Osteoblast (primary cell): ENCODE results near the gene TRAF1. TPM values are rescaled to one million over a fixed set of nuclear protein-coding genes. Genes with fewer than 3 reads are reported as not detected.

Experiments
- DNase-seq: peaks from one replicate; pipeline ENCODE4 v3.0.0; 2011; ENCODE audit warnings: low spot score, mixed read lengths; ENCODE audit not compliant: insufficient read length; ENCODE audit errors: missing footprints
- H2AFZ ChIP-seq: 2 replicates; pipeline ENCODE4 v1.6.0; 2011; ENCODE audit warnings: mild to moderate bottlenecking, low read length
- H3K27ac ChIP-seq: 2 replicates; pipeline ENCODE4 v1.5.1; 2011; ENCODE audit warnings: mild to moderate bottlenecking, low read depth, low read length, moderate library complexity
- H3K27me3 ChIP-seq: 2 replicates; pipeline ENCODE4 v1.6.0; 2012; ENCODE audit warnings: mild to moderate bottlenecking, control low read depth, inconsistent platforms, low read length, moderate library complexity; ENCODE audit not compliant: insufficient read depth
- H3K36me3 ChIP-seq: 2 replicates; pipeline ENCODE4 v1.5.1; 2011; ENCODE audit warnings: mild to moderate bottlenecking, low read length, control low read depth, moderate library complexity; ENCODE audit not compliant: insufficient read depth
- H3K4me1 ChIP-seq: 2 replicates; pipeline ENCODE4 v1.5.1; 2011; ENCODE audit warnings: mild to moderate bottlenecking, low read length, control low read depth, moderate library complexity; ENCODE audit not compliant: insufficient read depth
- H3K4me2 ChIP-seq: 2 replicates; pipeline ENCODE4 v1.6.0; 2011; ENCODE audit warnings: mild to moderate bottlenecking, low read length; ENCODE audit not compliant: insufficient read depth
- H3K4me3 ChIP-seq: fragments of 200-600 bp; sonication (generic); 3 replicates; pipeline ENCODE4 v1.5.1; 2012; ENCODE audit warnings: mild to moderate bottlenecking, low read length, inconsistent platforms; ENCODE audit not compliant: insufficient read depth
- H3K79me2 ChIP-seq: 2 replicates; pipeline ENCODE4 v1.6.0; 2012; ENCODE audit warnings: mild to moderate bottlenecking, low read length, control low read depth, inconsistent platforms; ENCODE audit not compliant: insufficient read depth
- H3K9me3 ChIP-seq: 2 replicates; pipeline ENCODE4 v1.5.1; 2011; ENCODE audit warnings: low read depth, low read length, control low read depth
- H4K20me1 ChIP-seq: 2 replicates; pipeline ENCODE4 v1.6.0; 2012; ENCODE audit warnings: mild to moderate bottlenecking, low read length, control low read depth; ENCODE audit not compliant: insufficient read depth
- total RNA-seq: library from RNA; depleted of rRNA; stranded (reverse); fragments of >200 nt; gene quantifications from 2 replicates; pipeline ENCODE4 v1.2.3, GENCODE V29; 2012
- TF ChIP-seq, protein P1 (sequence below): IDR thresholded peaks from 2 replicates; pipeline ENCODE4 v1.5.1; 2011; ENCODE audit warnings: mild to moderate bottlenecking, low read depth, low read length, moderate library complexity; ENCODE audit errors: extremely low read depth

The TRAF1 gene
- total RNA-seq, 1 donor, result 1.8 TPM

DNA sequence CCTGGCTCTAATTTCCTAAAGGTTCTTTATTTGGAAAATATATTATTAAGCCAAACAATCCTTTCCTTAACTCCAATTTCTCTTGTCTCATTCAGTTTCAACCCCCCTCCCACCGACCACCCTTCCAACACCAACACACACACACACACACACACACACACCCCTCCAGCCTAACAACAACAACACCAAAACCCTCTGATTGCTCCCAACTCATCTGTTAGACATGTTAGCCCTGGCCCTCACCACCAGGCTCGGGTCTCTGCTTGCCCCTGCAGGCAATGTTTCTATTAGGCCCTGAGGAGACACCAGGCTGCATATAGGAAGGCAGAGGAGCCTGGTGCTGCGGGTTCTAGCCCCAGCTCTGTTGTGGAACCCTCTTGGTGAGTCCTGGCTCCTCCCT is 18.4 kb upstream of the TRAF1 start:
- Histone ChIP-seq H3K79me2 (no peaks in the 10 kb centered on the region), H3K4me1 (peaks cover 31% of the 10 kb centered on the region), H3K36me3 (no peaks in the 10 kb centered on the region), H3K4me3 (no peak overlapping the region), H3K27me3 (no peaks in the 10 kb centered on the region), H2AFZ (peak overlapping the region; percentile 19), H3K9me3 (no peaks in the 10 kb centered on the region), H3K27ac (no peak overlapping the region), H4K20me1 (no peaks in the 10 kb centered on the region), H3K4me2 (no peak overlapping the region)
- TF ChIP-seq, protein P1, sequence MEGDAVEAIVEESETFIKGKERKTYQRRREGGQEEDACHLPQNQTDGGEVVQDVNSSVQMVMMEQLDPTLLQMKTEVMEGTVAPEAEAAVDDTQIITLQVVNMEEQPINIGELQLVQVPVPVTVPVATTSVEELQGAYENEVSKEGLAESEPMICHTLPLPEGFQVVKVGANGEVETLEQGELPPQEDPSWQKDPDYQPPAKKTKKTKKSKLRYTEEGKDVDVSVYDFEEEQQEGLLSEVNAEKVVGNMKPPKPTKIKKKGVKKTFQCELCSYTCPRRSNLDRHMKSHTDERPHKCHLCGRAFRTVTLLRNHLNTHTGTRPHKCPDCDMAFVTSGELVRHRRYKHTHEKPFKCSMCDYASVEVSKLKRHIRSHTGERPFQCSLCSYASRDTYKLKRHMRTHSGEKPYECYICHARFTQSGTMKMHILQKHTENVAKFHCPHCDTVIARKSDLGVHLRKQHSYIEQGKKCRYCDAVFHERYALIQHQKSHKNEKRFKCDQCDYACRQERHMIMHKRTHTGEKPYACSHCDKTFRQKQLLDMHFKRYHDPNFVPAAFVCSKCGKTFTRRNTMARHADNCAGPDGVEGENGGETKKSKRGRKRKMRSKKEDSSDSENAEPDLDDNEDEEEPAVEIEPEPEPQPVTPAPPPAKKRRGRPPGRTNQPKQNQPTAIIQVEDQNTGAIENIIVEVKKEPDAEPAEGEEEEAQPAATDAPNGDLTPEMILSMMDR, result no peak
- no peak for DNase-seq

DNA sequence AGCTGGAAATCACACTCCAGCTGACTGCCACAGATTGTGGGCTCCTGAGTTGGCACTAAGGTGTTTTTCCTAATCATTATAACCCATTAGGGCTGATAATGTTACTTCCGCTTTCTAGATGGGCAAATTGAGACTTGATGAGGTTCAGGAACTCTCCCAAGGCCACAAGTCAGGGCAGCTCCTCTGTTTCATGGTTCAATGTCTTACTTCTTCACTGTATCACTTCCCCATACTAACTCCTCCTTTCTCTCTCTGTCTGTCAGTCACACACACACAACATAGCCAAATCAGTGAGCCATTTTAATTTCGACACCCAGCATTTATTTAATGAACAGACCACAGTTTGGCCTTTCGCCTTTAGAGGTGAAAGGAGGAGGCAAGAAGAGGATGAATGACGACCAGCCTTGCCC is 17.8 kb upstream of the TRAF1 start:
- peaks cover 31% of the 10 kb centered on the region for H3K4me1 ChIP-seq
- H3K79me2 ChIP-seq, result no peaks in the 10 kb centered on the region
- H3K36me3 ChIP-seq, result no peaks in the 10 kb centered on the region
- no peaks in the 10 kb centered on the region for H4K20me1 ChIP-seq
- H3K4me3 ChIP-seq, result no peak overlapping the region
- no peaks in the 10 kb centered on the region for H3K9me3 ChIP-seq
- H3K4me2 ChIP-seq, result no peak overlapping the region
- H2AFZ ChIP-seq, result no peak overlapping the region
- H3K27me3 ChIP-seq, result no peaks in the 10 kb centered on the region
- DNase-seq, result no peak
- H3K27ac ChIP-seq, result no peak overlapping the region
- TF ChIP-seq, protein P1, result no peak

DNA sequence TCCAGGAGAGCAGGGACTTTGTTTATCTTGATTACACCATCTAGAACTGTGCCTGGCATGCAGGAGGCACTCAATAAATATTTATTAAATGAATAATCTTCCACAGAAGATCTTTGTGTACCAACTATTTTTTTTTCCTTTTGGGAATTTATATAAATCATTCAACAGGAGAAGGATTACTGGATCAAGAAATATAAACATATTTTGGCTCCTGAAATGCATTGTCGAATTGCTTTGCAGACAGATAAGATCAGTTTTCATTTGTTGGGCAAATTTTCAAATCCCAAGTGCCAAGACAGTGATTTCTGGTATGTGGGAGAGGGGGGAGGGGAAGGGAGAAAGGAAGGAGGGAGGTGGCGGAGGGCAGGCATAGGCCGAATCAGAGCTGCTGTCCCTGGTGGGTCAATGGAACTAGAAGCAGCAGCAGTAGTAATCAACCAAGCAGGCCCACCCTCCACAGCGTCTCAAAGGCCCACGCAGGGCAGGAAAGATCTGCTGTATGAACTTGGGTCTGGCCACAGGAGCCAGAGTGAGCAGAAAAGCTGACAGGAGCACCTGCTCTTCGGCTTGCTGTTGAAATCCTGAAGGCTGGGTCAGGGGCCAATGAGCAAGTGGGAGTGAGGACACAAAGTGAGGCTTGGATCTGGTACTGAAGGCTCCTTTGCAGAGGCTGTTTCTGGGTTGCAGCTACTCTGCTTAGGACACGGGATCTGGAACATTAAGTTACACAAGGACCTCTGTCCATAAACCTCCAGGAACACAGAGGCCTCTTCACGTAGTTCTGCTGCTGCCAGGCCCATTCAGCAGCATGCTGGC is 15.8 kb upstream of the TRAF1 start:
- H3K4me2 ChIP-seq, result no peak overlapping the region
- no peak for DNase-seq
- H3K4me1 ChIP-seq, result peaks cover 41% of the 10 kb centered on the region
- no peaks in the 10 kb centered on the region for H4K20me1 ChIP-seq
- no peaks in the 10 kb centered on the region for H3K27me3 ChIP-seq
- H3K36me3 ChIP-seq, result no peaks in the 10 kb centered on the region
- no peaks in the 10 kb centered on the region for H3K79me2 ChIP-seq
- TF ChIP-seq, protein P1, result no peak
- peak overlapping the region; percentile 13 for H2AFZ ChIP-seq
- no peak overlapping the region for H3K4me3 ChIP-seq
- H3K27ac ChIP-seq, result no peak overlapping the region
- no peaks in the 10 kb centered on the region for H3K9me3 ChIP-seq

DNA sequence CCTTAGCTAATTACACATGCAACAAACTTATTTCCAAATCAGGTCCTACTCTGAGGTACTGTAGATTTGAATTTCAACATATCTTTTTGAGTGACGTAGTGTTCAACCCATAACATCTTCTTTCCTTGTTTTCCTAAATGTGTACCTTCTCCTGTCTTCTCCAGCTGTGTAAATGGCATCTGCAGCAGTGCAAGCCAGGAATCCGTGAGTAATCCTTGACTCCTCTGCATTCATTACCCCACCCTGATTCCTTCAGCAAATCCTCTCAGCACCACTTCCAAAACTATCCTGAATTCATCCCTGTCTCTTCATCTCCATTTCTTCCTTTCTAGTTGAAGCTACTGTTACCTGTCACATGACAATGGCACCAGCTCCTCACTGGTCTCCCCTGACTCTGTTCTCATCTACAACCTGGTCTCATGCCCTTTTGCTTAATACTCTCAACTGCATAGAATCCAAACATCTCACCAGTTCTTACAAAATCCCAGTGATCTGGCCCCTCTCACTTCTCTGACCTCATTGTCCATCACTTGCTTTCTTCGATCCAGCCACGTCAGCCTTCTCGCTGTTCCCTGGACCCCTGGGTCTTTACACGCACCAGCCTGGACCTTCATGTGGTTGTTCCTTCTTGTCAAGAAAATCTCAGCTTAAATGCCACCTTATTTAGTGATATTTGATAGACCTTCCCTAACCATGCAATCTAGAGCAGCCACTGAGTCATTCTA is 14.6 kb upstream of the TRAF1 start:
- no peaks in the 10 kb centered on the region for H4K20me1 ChIP-seq
- no peak overlapping the region for H3K4me3 ChIP-seq
- DNase-seq, result peak; percentile 91
- H3K4me1 ChIP-seq, result peaks cover 47% of the 10 kb centered on the region
- H3K27me3 ChIP-seq, result no peaks in the 10 kb centered on the region
- no peak overlapping the region for H2AFZ ChIP-seq
- H3K4me2 ChIP-seq, result peak overlapping the region; percentile 6
- no peaks in the 10 kb centered on the region for H3K9me3 ChIP-seq
- no peaks in the 10 kb centered on the region for H3K79me2 ChIP-seq
- no peaks in the 10 kb centered on the region for H3K36me3 ChIP-seq
- TF ChIP-seq, protein P1, result no peak
- no peak overlapping the region for H3K27ac ChIP-seq
